Spleen (tissue), 7 donors: Measurements from ENCODE around the gene RNF152.

ENCODE experiments used
- POLR2A ChIP-seq, 3 donors: fragments of 450-650 bp; IDR thresholded peaks; one replicate each; pipeline ENCODE4 v1.5.1; 2017; ENCODE audit warnings: antibody characterized with exemption in 3 of 3, mild to moderate bottlenecking in 1 of 3
- TF ChIP-seq, protein P1 (sequence below), 11 experiments: fragments of 200-600 bp in 7 of 11; fragments of 450-650 bp in 4 of 11; sonication (generic) in 4 of 11; IDR thresholded peaks in 8 of 11; conservative IDR thresholded peaks in 3 of 11; 1 replicate in 7 of 11; 2 replicates in 4 of 11; pipeline versions ENCODE4 v1.4.0 to v1.8.0; 2016 to 2021; ENCODE audit warnings: antibody characterized with exemption in 11 of 11, inconsistent platforms in 4 of 11, mild to moderate bottlenecking in 1 of 11
- donor health status: DM: no; HTN: no; CAD: no; lungs with moderate emphysema.
- donor health status: DM: no; HTN: no; CAD: no.
- donor health status: DM: no; HTN: no; CAD: no.

DNA sequence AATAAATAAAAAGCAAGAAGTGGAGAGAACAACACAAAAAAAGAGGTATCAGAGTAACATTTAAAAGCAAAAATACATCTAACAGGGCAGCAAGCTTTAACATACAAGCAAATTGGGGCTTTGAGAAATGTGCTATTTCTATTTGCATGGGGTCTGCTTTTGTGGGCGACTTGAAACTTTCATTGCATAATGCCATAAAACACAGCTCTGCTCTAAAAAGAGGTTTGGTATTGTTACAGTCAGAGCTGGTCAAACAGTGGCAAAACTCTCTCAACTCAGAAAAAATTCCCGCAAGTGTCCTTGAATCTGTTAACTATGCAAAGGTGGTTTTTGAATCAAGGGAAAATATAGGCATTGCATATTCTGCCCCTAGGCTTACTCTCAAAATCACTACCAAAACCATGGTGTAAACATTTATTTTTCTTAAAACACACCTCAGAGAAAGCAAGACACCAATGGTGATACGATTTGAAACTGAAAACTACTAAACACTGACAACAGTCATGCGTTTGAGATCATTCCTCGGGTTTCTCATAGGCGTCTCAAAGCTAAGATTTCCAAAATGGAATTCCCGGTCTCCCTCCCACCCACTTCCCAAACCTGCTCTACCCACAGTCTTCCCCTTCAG lies 45.5 kb downstream of the RNF152 start:
- TF ChIP-seq, protein P1, sequence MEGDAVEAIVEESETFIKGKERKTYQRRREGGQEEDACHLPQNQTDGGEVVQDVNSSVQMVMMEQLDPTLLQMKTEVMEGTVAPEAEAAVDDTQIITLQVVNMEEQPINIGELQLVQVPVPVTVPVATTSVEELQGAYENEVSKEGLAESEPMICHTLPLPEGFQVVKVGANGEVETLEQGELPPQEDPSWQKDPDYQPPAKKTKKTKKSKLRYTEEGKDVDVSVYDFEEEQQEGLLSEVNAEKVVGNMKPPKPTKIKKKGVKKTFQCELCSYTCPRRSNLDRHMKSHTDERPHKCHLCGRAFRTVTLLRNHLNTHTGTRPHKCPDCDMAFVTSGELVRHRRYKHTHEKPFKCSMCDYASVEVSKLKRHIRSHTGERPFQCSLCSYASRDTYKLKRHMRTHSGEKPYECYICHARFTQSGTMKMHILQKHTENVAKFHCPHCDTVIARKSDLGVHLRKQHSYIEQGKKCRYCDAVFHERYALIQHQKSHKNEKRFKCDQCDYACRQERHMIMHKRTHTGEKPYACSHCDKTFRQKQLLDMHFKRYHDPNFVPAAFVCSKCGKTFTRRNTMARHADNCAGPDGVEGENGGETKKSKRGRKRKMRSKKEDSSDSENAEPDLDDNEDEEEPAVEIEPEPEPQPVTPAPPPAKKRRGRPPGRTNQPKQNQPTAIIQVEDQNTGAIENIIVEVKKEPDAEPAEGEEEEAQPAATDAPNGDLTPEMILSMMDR (IDR thresholded peaks at IDR 0.05 in 8 of 11, conservative IDR thresholded peaks at IDR 0.05 in 3 of 11), result no peak
- no peak for TF ChIP-seq POLR2A (IDR thresholded peaks at IDR 0.05)
